ENCODE measurements around the gene NUDT8.

The NUDT8 gene

DNA sequence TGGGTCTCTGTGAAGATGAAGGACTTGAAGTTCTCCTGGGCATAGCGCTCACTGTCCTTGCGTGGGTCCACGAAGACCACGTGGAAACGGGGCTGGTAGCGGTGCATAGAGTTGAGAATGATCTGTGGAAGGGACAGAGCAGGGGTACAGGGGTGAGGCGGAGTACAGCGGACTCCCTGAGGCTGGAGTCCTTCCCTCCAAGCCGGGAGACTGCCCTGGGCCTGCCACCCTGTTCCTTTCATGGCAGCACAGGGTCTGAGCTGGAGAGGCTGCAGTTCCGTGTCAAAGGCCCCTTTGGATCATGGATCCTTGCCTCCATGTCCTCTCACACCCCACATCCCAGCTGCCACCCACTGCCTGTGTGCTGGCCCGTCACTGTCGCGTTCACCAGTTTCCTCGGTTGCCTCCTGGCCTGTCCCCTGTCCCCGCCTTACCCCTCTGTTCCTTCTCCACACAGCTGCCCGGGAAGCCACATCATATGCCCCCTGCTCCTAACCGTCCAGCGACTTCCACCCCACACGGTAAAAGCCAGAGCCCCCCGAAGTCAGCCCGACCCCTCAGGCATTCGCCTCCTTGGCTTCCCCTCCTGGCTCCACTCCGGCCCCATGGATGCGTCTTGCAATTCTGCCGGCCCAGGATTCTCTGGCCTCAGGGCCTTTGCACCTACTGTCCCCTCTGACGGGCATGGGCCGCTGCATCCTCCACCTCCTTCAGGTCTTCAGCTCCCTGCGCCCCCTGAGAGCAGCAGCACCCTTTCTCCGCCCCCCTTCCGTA is 3.4 kb upstream of the NUDT8 start:
- Histone ChIP-seq H3K4me1 (ENCODE audit: control insufficient read depth in 2 of 2, insufficient read depth in 2 of 2, low read length in 2 of 2) (peaks cover 35 to 61% of the 10 kb centered on the region in 2 donors), H3K27me3 (ENCODE audit: control insufficient read depth in 2 of 2, insufficient read depth in 2 of 2, low read length in 2 of 2) (no peaks in the 10 kb centered on the region), H3K4me3 (ENCODE audit: low read length in 2 of 2) (peak overlapping the region in 1 of 2 donors; percentile 11), H3K36me3 (ENCODE audit: control insufficient read depth in 2 of 2, insufficient read depth in 2 of 2, low read length in 2 of 2) (no peaks in the 10 kb centered on the region), H3K9ac (ENCODE audit: low read depth in 1 of 2, low read length in 2 of 2) (peak overlapping the region in 1 of 2 donors; percentile 94), H3K9me3 (ENCODE audit: control insufficient read depth in 2 of 2, low read length in 2 of 2) (no peaks in the 10 kb centered on the region), H3K27ac (ENCODE audit: low read depth in 2 of 2, low read length in 2 of 2) (peak overlapping the region; percentile 96 to 98)

- H3K27me3 ChIP-seq (ENCODE audit: control insufficient read depth in 2 of 2, insufficient read depth in 2 of 2, low read length in 2 of 2): no peaks in the 10 kb centered on the region
- peak overlapping the region in 1 of 2 donors; percentile 22 for H3K4me3 ChIP-seq (ENCODE audit: low read length in 2 of 2)
- H3K36me3 ChIP-seq (ENCODE audit: control insufficient read depth in 2 of 2, insufficient read depth in 2 of 2, low read length in 2 of 2): no peaks in the 10 kb centered on the region
- peak overlapping the region in 1 of 2 donors; percentile 94 for H3K9ac ChIP-seq (ENCODE audit: low read depth in 1 of 2, low read length in 2 of 2)
- peaks cover 35 to 58% of the 10 kb centered on the region in 2 donors for H3K4me1 ChIP-seq (ENCODE audit: control insufficient read depth in 2 of 2, insufficient read depth in 2 of 2, low read length in 2 of 2)
- H3K9me3 ChIP-seq (ENCODE audit: control insufficient read depth in 2 of 2, low read length in 2 of 2): no peaks in the 10 kb centered on the region
- H3K27ac ChIP-seq (ENCODE audit: low read depth in 2 of 2, low read length in 2 of 2): peak overlapping the region; percentile 96 to 98
Measured at GRCh38 chr11:67632175-67632981, 2.6 kb upstream of the NUDT8 start.

DNA sequence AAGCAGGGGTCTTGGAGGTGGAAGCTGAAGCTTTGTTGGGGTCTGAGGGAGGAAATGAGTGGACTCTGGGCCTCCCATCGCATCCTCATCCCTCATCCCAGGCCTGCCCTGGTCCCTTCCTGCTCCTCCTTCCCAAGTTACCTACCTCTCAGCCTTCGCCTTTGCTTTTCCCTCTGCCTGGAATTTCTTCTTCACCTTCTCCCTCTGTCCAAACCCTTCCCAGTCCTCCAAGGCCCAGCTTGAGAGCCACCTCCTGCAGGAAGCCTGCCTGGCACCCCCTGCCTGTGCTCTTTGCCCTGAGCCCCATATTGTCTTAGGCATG is 2.1 kb upstream of the NUDT8 start:
- Histone ChIP-seq H3K9ac (ENCODE audit: low read depth in 1 of 2, low read length in 2 of 2) (peak overlapping the region in 1 of 2 donors; percentile 94), H3K4me1 (ENCODE audit: control insufficient read depth in 2 of 2, insufficient read depth in 2 of 2, low read length in 2 of 2) (peaks cover 35 to 58% of the 10 kb centered on the region in 2 donors), H3K4me3 (ENCODE audit: low read length in 2 of 2) (peak overlapping the region in 1 of 2 donors; percentile 22), H3K36me3 (ENCODE audit: control insufficient read depth in 2 of 2, insufficient read depth in 2 of 2, low read length in 2 of 2) (no peaks in the 10 kb centered on the region), H3K9me3 (ENCODE audit: control insufficient read depth in 2 of 2, low read length in 2 of 2) (no peaks in the 10 kb centered on the region), H3K27ac (ENCODE audit: low read depth in 2 of 2, low read length in 2 of 2) (peak overlapping the region; percentile 96 to 98), H3K27me3 (ENCODE audit: control insufficient read depth in 2 of 2, insufficient read depth in 2 of 2, low read length in 2 of 2) (no peaks in the 10 kb centered on the region)

DNA sequence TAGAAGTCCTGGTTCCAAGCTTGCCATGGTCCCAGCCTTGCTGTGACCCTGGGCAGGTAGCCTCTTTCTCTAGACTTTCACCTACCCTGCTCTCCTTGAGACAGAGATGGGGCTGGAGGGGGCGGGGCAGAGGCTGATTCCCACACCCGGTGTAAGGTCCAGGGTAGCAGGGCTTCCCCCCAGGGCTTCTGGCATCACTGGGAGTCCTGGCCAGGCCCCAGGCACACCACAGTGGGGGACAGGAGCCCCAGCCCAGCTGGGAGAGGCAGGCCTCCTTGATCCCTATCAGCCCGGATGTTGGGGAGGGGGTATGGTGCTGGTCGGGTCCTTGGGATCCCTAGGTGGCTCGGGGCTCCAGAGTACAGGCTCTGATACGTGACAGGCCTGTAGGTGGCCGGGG is 1.7 kb upstream of the NUDT8 start:
- H3K9ac ChIP-seq (ENCODE audit: low read depth in 1 of 2, low read length in 2 of 2): peak overlapping the region in 1 of 2 donors; percentile 94

GRCh38 chr11:67630943-67631331 is 1.2 kb upstream of the NUDT8 start:
- H3K4me3 ChIP-seq (ENCODE audit: low read length in 2 of 2): peak overlapping the region; percentile 78 to 87
- no peaks in the 10 kb centered on the region for H3K36me3 ChIP-seq (ENCODE audit: control insufficient read depth in 2 of 2, insufficient read depth in 2 of 2, low read length in 2 of 2)
- no peaks in the 10 kb centered on the region for H3K9me3 ChIP-seq (ENCODE audit: control insufficient read depth in 2 of 2, low read length in 2 of 2)
- H3K9ac ChIP-seq (ENCODE audit: low read depth in 1 of 2, low read length in 2 of 2): peak overlapping the region; percentile 88 to 94
- peaks cover 35 to 58% of the 10 kb centered on the region in 2 donors for H3K4me1 ChIP-seq (ENCODE audit: control insufficient read depth in 2 of 2, insufficient read depth in 2 of 2, low read length in 2 of 2)
- H3K27me3 ChIP-seq (ENCODE audit: control insufficient read depth in 2 of 2, insufficient read depth in 2 of 2, low read length in 2 of 2): no peaks in the 10 kb centered on the region
- peak overlapping the region; percentile 96 to 98 for H3K27ac ChIP-seq (ENCODE audit: low read depth in 2 of 2, low read length in 2 of 2)

More for the DNA sequence above, 1.7 kb upstream of the NUDT8 start:
- Histone ChIP-seq H3K27ac (ENCODE audit: low read depth in 2 of 2, low read length in 2 of 2) (peak overlapping the region; percentile 96 to 98), H3K4me1 (ENCODE audit: control insufficient read depth in 2 of 2, insufficient read depth in 2 of 2, low read length in 2 of 2) (peaks cover 35 to 58% of the 10 kb centered on the region in 2 donors), H3K36me3 (ENCODE audit: control insufficient read depth in 2 of 2, insufficient read depth in 2 of 2, low read length in 2 of 2) (no peaks in the 10 kb centered on the region), H3K9me3 (ENCODE audit: control insufficient read depth in 2 of 2, low read length in 2 of 2) (no peaks in the 10 kb centered on the region), H3K4me3 (ENCODE audit: low read length in 2 of 2) (peak overlapping the region in 1 of 2 donors; percentile 87), H3K27me3 (ENCODE audit: control insufficient read depth in 2 of 2, insufficient read depth in 2 of 2, low read length in 2 of 2) (no peaks in the 10 kb centered on the region)

GRCh38 chr11:67630228-67630942 is 648 bp upstream of the NUDT8 start:
- no peaks in the 10 kb centered on the region for H3K36me3 ChIP-seq (ENCODE audit: control insufficient read depth in 2 of 2, insufficient read depth in 2 of 2, low read length in 2 of 2)
- peak overlapping the region; percentile 78 to 87 for H3K4me3 ChIP-seq (ENCODE audit: low read length in 2 of 2)
- peaks cover 35 to 58% of the 10 kb centered on the region in 2 donors for H3K4me1 ChIP-seq (ENCODE audit: control insufficient read depth in 2 of 2, insufficient read depth in 2 of 2, low read length in 2 of 2)
- peak overlapping the region; percentile 96 to 98 for H3K27ac ChIP-seq (ENCODE audit: low read depth in 2 of 2, low read length in 2 of 2)
- H3K9me3 ChIP-seq (ENCODE audit: control insufficient read depth in 2 of 2, low read length in 2 of 2): no peaks in the 10 kb centered on the region
- H3K9ac ChIP-seq (ENCODE audit: low read depth in 1 of 2, low read length in 2 of 2): peak overlapping the region; percentile 88 to 94
- H3K27me3 ChIP-seq (ENCODE audit: control insufficient read depth in 2 of 2, insufficient read depth in 2 of 2, low read length in 2 of 2): no peaks in the 10 kb centered on the region

GRCh38 chr11:67628710-67629385 is 889 bp downstream of the NUDT8 start:
- Histone ChIP-seq H3K9me3 (ENCODE audit: control insufficient read depth in 2 of 2, low read length in 2 of 2) (no peaks in the 10 kb centered on the region), H3K27me3 (ENCODE audit: control insufficient read depth in 2 of 2, insufficient read depth in 2 of 2, low read length in 2 of 2) (no peaks in the 10 kb centered on the region), H3K4me3 (ENCODE audit: low read length in 2 of 2) (peak overlapping the region; percentile 75 to 78), H3K27ac (ENCODE audit: low read depth in 2 of 2, low read length in 2 of 2) (peak overlapping the region in 1 of 2 donors; percentile 94), H3K9ac (ENCODE audit: low read depth in 1 of 2, low read length in 2 of 2) (peak overlapping the region in 1 of 2 donors; percentile 84), H3K36me3 (ENCODE audit: control insufficient read depth in 2 of 2, insufficient read depth in 2 of 2, low read length in 2 of 2) (no peaks in the 10 kb centered on the region), H3K4me1 (ENCODE audit: control insufficient read depth in 2 of 2, insufficient read depth in 2 of 2, low read length in 2 of 2) (peaks cover 32 to 45% of the 10 kb centered on the region in 2 donors)

GRCh38 chr11:67627812-67628624 is 1.7 kb downstream of the NUDT8 start:
- H3K9ac ChIP-seq (ENCODE audit: low read depth in 1 of 2, low read length in 2 of 2): no peak overlapping the region
- peaks cover 32 to 37% of the 10 kb centered on the region in 2 donors for H3K4me1 ChIP-seq (ENCODE audit: control insufficient read depth in 2 of 2, insufficient read depth in 2 of 2, low read length in 2 of 2)
- H3K36me3 ChIP-seq (ENCODE audit: control insufficient read depth in 2 of 2, insufficient read depth in 2 of 2, low read length in 2 of 2): no peaks in the 10 kb centered on the region
- no peak overlapping the region for H3K4me3 ChIP-seq (ENCODE audit: low read length in 2 of 2)
- H3K27me3 ChIP-seq (ENCODE audit: control insufficient read depth in 2 of 2, insufficient read depth in 2 of 2, low read length in 2 of 2): no peaks in the 10 kb centered on the region
- H3K9me3 ChIP-seq (ENCODE audit: control insufficient read depth in 2 of 2, low read length in 2 of 2): no peaks in the 10 kb centered on the region
- no peak overlapping the region for H3K27ac ChIP-seq (ENCODE audit: low read depth in 2 of 2, low read length in 2 of 2)

DNA sequence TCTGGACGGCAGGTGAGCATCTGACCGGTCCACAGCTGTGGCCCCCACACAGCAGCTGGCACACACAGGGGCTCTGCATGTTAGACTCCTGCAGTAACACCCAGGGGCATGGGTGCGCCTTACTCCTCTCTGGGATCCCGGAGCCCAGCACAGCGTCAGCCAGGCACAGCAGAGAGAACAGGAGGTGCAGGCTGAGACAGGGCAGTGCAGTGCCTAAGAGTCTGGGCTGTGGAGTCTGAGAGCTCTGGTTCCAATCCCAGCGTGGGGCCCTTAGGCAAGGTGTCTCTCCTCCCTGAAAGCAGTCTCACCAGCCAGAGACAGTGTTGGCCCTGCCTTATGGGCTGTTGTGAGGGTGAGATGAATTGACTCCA is 2.3 kb downstream of the NUDT8 start:
- H3K4me3 ChIP-seq (ENCODE audit: low read length in 2 of 2): no peak overlapping the region
- H3K4me1 ChIP-seq (ENCODE audit: control insufficient read depth in 2 of 2, insufficient read depth in 2 of 2, low read length in 2 of 2): peaks cover 27 to 32% of the 10 kb centered on the region in 2 donors
- H3K36me3 ChIP-seq (ENCODE audit: control insufficient read depth in 2 of 2, insufficient read depth in 2 of 2, low read length in 2 of 2): no peaks in the 10 kb centered on the region
- H3K27me3 ChIP-seq (ENCODE audit: control insufficient read depth in 2 of 2, insufficient read depth in 2 of 2, low read length in 2 of 2): no peaks in the 10 kb centered on the region
- H3K9me3 ChIP-seq (ENCODE audit: control insufficient read depth in 2 of 2, low read length in 2 of 2): no peaks in the 10 kb centered on the region
- no peak overlapping the region for H3K9ac ChIP-seq (ENCODE audit: low read depth in 1 of 2, low read length in 2 of 2)
- no peak overlapping the region for H3K27ac ChIP-seq (ENCODE audit: low read depth in 2 of 2, low read length in 2 of 2)

All from mucosa of rectum (tissue), 2 donors.